Lower leg skin (tissue), 3 donors: ENCODE data around the gene RHBG.

Experiments used
- CTCF ChIP-seq, 3 donors: fragments of 450-650 bp; IDR thresholded peaks; one replicate each; pipeline ENCODE4 v1.5.1; 2016; ENCODE audit warnings: antibody characterized with exemption in 3 of 3, mild to moderate bottlenecking in 3 of 3, moderate library complexity in 2 of 3
- POLR2A ChIP-seq, 2 donors: fragments of 450-650 bp; IDR thresholded peaks; one replicate each; pipeline ENCODE4 v1.6.1; 2016 to 2017; ENCODE audit warnings: antibody characterized with exemption in 2 of 2, mild to moderate bottlenecking in 1 of 2, moderate library complexity in 1 of 2

- TF ChIP-seq CTCF (IDR thresholded peaks at IDR 0.05) (no peak), POLR2A (IDR thresholded peaks at IDR 0.05) (no peak)
Observed at GRCh38 chr1:156414461-156415064, 45.6 kb downstream of the RHBG start.
